Middle frontal gyrus (tissue), 1 donor: Measurements from ENCODE around the gene FAT2.
"Not testable (repeated sequence)": the region's sequence is repeated elsewhere in the genome, so short reads cannot be mapped to it uniquely, and the experiment has no call there.

Experiments used
- DNase-seq: peaks from one replicate; pipeline ENCODE4 v3.0.0-alpha.2; 2015; ENCODE audit warnings: low spot score; ENCODE audit errors: extremely low spot score

Gene FAT2

GRCh38 chr5:151615431-151615830 is 24.3 kb upstream of the FAT2 start:
- no peak for DNase-seq

DNA sequence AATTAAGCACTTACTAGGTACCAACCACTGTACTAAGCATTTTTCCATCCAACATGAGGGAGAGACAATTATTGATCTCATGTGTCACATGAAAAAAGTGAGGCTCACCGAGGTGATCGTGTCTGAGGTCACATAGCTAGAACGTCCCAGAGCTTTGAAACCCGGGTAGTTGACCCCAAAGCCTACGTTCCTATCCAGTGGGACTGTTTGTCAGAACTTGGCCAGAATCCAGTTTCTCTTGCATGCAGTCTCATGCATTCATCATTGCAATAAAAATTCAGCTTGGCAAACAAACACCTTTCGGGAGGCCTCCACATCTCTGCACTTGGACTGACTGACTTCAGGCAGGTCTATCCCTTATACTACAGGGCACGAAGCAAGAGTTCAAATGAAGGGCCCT is 23.4 kb upstream of the FAT2 start:
- no peak for DNase-seq

DNA sequence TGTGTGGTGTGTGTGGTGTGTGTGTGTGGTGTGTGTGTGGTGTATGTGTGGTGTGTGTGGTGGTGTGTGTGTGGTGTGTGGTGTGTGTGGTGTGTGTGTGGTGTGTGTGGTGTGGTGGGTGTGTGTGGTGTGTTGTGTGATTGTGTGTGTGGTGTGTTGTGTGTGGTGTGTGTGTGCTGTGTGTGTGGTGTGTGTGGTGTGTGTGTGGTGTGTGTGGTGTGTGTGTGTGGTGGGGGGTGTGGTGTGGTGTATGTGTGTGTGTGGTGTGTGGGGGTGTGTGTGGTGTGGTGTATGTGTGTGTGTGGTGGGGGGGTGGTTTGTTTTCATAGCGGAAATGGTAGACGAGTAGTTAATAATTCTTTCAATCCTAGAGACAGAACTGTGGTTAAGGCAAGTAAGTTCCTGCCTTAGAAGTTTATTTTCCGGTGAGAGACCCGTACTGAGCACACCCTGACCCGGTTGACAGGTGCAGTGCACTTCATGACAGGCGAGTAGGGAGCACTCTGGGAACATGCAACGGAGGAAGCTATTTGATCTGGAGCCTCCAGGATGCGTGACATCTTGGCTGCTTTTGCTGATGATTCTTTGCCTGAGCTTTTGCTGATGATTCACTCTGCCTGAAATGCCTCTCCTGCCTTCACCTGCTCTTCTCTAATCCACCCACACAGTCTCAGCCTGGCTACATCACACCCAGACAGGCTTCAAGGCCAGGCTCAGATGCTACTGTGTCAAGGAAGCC is 21.7 kb upstream of the FAT2 start:
- DNase-seq: no peak

DNA sequence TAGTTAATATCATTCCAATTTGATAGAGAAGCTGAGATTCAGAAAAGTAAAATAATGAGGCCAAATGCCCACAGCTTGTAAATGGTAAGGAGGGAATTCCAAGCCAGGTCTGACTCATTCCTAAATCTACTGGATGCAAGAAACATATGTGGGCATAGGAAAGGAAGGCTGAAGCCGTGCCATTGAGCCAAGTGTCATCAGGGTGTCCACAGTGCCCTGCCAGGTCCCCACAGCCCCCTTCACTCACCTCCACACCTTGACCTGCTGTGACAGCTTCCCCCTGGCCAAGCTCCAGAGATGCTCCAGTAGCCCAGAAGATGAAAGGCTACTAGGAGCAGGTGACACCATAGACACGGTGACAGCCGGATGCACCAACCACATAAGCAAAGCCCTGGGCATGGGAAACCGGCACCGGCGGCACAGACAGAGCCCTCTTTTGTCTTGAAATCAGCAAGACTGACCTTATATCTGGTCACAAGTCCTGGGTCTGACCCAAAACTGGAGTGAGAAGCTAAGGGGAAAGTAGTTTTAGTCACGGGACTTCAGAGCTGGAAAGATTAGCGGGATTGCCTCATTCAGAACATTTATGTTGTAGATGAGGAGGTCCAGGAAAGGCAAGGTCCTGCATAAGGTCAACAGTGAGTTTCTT is 20.1 kb upstream of the FAT2 start:
- DNase-seq: no peak

GRCh38 chr5:151608522-151608921 is 17.4 kb upstream of the FAT2 start:
- DNase-seq: no peak

GRCh38 chr5:151607304-151607703 is 16.2 kb upstream of the FAT2 start:
- no peak for DNase-seq

DNA sequence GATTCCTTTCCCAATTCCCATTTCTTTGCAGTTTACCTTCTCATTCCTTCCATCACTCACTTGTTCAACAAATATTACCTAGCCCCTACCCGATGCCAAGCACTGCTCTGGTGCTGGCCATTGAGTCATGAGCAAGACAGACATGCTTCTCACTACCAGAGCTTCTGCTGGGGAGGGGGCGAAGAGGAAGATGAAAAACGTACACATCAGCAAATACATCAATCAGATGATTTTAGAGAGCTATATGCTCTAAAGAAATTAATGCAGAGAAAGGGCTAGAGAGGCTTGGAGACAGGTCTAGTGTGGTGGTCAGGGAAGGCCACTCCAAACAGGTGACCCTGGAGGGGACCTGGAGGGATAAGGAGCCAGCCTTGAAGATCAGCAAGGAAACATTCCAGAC is 14.4 kb upstream of the FAT2 start:
- DNase-seq: no peak

DNA sequence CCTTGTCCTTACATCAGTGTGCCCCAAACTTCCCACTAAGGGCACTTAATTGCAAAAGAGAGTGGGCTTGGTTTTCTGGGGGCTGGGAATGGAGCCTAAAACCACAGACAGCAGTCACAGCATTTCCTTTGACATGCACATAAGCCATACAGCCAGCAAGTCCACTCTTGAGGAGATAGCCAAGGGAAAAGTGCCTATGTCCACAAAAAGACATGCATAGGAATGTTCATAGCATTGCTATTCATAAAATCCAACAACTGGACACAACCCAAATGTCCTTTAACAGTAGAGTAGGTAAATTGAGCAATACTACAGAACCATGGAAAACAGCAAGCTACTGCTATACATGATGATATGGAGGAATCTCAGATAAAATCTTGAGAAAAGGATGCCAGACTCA is 11.7 kb upstream of the FAT2 start:
- no peak for DNase-seq

DNA sequence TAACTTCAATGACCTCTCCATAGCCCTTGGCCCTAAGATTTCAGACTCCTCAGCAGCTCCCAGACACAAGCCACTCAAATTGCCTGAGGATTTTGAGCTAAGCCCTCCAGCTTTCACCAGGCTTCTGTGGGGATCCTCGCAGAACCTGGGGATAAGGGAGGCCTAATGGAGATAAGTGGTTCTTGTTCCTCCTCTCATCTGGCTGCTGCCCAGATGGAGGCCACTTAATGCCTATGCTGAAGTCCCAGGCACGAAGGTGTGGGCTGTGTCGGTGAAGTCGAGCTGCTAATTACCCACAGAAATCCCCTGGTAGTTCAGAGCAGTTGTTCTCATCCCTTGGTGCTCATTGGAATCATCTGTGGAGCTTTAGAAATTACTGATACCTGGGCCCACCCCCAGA is 10.3 kb upstream of the FAT2 start:
- DNase-seq: no peak

GRCh38 chr5:151600069-151600665 is 9.0 kb upstream of the FAT2 start:
- DNase-seq: no peak

DNA sequence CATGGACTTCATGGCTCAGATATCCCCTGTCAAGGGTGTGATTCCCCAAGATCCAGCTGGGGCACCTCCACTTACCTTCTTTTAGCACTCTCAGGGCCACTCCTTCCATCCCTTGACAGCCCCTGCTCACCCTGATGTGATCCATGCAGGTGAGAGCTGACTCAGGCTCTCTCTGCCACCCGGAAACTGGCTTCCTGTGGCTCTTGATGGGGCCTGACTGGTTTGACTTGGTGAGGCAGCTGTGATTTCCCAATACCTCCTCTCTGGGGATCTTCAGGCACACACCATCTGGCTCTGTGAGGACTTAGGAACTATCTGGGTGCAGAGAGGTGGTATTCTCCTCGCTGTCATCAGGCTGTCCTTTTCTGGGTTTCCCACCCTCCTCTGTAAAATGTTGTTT is 7.9 kb upstream of the FAT2 start:
- DNase-seq: no peak

GRCh38 chr5:151598549-151598948 is 7.4 kb upstream of the FAT2 start:
- no peak for DNase-seq

DNA sequence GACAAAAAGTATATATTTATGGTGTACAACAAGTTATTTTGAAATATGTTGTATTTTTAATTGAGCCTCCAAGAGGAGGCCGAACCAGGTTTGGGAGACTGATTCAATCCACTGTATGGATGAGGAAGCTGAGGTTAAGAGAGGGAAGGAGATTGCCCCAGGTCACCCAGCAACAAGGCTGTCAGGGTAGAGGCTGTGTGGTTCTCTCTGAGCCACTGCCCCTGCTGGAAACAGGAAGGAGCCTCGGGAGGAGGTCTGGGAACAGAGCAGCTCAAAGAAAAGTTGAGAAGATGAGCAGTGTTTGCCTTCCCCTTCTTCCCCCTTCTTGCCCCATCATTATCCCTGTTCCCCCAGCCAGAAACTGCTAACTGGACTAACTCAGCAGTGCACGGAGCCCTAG is 6.6 kb upstream of the FAT2 start:
- no peak for DNase-seq

GRCh38 chr5:151596828-151597539 is 5.9 kb upstream of the FAT2 start:
- no peak for DNase-seq

DNA sequence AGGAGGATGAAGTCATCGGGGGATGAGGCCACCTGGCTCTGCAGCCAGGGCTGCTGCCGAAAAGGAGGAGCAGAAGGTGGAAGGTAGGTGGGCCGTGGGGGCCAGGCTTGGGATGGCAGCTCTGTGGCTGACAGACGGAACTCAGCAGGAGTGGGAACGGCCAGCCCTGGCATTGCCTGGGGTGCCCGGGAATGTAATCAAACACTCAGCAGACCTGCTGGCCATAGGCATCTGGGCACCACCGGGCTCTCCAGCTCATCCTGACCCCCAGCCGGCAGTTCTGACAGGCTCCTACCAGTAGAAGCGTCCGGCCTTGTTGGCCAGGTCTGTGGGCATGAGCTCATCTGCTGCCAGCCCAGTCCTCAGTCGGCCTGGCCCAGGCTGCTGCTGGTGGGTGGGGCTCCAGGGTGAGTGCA is 4.3 kb upstream of the FAT2 start:
- DNase-seq: no peak

DNA sequence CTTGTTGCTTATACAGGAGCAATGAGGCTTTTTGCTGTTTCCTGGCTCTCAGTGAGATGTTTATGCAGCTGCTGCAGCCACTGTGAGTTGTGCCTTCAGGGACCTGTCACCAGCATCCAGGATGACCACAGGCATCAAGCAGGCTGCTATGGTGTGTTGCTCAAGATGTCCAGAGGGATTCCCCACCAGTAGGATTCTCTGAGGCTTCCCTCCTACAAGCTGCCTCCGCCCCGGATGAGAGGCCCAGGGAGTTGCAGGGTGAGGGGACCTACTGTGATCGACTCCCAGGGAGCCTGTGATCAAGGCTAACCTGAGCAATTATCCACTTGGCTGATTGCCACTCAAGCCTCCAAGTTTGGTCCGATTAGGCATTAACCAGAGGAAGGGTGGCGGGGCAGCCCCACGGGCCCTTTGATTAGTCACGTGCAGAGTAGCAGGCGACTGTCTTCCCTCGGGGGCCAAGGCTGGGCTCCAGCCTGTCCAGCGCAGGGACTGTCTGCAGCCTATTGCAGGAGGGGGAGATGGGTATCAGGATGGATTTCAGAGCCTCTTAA is 1.8 kb upstream of the FAT2 start:
- DNase-seq: no peak

DNA sequence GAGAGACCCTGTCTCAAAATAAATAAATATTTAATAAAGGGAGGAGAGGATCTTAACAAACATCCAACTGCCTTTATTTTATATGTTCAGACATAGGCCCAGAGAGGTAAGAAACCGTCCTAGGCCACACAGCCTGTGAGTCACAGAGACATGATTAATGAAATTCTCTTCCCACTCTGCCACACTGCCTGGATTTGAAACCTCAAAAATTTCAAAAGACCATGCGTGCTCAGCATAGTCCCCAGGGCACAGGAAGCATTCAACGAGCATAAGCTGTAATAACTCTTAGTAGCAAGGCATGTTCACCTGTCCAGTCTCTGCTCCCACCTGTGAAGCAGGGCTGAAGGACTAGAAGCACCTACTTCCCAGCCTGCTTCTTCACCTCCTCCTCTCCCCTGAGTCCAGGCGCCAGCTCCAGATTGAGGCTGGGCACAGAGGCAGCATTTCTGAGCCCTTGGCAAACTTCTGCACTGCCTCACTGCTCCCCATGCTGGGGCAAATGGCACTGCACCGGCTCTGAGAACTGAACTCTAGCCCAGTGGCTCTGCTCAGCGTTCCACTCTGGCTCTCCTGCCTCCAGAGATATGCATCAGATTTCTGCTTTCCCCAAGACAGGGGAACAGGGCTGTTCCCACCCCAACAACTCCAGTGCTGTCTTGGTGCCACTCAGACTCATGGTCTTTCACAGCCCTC is 1.1 kb downstream of the FAT2 start:
- no peak for DNase-seq

DNA sequence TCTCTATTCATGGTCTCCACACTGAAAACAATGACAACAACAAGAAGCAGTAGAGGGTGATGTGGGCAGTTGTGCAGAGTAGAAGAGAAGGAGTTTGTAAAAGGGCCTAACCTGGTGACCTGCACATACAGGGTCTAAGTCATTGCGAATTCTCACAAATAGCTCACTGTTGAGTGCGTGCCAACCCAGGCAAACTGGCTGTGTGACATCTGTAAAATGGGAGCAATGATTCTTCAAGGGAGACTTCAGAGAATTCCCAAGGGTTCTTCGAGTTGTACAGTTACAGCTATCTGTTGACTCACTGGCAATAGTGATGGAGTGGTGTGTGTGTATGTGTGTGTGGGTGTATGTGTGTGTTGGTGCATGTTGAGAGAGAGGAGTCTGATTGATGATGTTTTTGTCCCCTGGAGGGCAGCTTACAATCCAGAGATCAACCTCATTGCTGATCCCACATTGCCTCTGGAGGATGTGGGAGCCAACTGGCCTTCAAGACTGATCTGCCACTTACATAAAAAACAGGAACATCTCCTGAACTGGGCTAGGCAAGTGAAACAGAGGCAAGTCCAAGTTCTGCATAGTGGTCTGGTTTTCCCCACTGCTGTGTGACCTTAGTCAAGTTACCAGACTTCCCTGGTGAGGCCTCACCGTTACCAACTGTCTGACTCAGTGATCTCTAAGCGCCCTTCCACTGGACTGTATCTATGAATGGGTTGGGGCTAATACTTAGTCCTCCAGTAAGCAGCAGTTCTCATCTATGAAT is 3.2 kb downstream of the FAT2 start:
- DNase-seq: no peak

- DNase-seq: no peak
Measured at GRCh38 chr5:151585970-151586369, 5.2 kb downstream of the FAT2 start.

DNA sequence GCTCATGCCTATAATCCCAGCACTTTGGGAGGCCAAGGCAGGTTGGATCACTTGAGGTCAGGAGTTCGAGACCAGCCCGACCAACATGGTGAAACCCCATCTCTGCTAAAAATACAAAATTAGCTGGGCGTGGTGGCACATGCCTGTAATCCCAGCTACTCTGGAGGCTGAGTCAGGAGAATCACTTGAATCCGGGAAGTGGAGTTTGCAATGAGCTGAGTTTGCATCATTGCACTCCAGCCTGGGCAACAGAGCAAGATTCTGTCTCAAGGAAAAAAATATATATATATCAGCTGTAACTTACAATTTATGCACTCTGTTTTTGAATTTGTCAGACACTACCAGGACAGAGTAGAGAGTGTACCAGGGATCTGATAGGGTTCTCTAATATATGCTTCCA is 5.8 kb downstream of the FAT2 start:
- DNase-seq: not testable (repeated sequence)
